ENCODE data around the gene ACTL6B. TPM values are rescaled to one million over a fixed set of nuclear protein-coding genes. Genes with fewer than 3 reads are reported as not detected.
A peak's percentile ranks its signal among the peaks of the same experiment; 100 is the strongest.

Gene ACTL6B
- total and polyA plus RNA-seq, 2 of the 13 experiments (the other 11 are each of a cell fraction or from before 2014, with no cell fraction given): not detected

GRCh38 chr7:100673942-100674410, 17.7 kb upstream of the ACTL6B start (continued):
- TF ChIP-seq ZNF782 (CRISPR knock-in tag; IDR thresholded peaks at IDR 0.05; ENCODE audit: borderline replicate concordance) (0 out of 2 replicates have a peak, but pooled peaks have one; percentile 6), SAFB2 (CRISPR knock-in tag; IDR thresholded peaks at IDR 0.05; ENCODE audit: borderline replicate concordance, low read depth) (0 out of 2 replicates have a peak, but pooled peaks have one; percentile 3), ZIK1 (CRISPR knock-in tag; IDR thresholded peaks at IDR 0.05; ENCODE audit: borderline replicate concordance, low read depth) (0 out of 2 replicates have a peak, but pooled peaks have one; percentile 4), ZC3H13 (CRISPR knock-in tag; IDR thresholded peaks at IDR 0.05) (0 out of 2 replicates have a peak, but pooled peaks have one; percentile 43), PHF8 (CRISPR knock-in tag; IDR thresholded peaks at IDR 0.05) (peak; percentile 26; the same call in 1 of the 2 replicates), FOXA3 (CRISPR knock-in tag; IDR thresholded peaks at IDR 0.05) (no peak), MTERF4 (CRISPR knock-in tag; IDR thresholded peaks at IDR 0.05) (no peak), ZNF891 (CRISPR knock-in tag; IDR thresholded peaks at IDR 0.05) (peak; percentile 12; the same call in 1 of the 2 replicates), ZFY (CRISPR knock-in tag; IDR thresholded peaks at IDR 0.05) (no peak), BATF2 (CRISPR knock-in tag; IDR thresholded peaks at IDR 0.05) (0 out of 2 replicates have a peak, but pooled peaks have one; percentile 59), ZBTB40 (IDR thresholded peaks at IDR 0.05) (no peak), ZBTB40 (CRISPR knock-in tag; IDR thresholded peaks at IDR 0.05) (peak; percentile 6; the same call in 1 of the 2 replicates), ZC3H4 (CRISPR knock-in tag; IDR thresholded peaks at IDR 0.05; ENCODE audit: borderline replicate concordance) (no peak), GFI1 (CRISPR knock-in tag; IDR thresholded peaks at IDR 0.05; ENCODE audit: borderline replicate concordance) (0 out of 2 replicates have a peak, but pooled peaks have one; percentile 5), SKIL (CRISPR knock-in tag; IDR thresholded peaks at IDR 0.05; ENCODE audit: borderline replicate concordance) (0 out of 2 replicates have a peak, but pooled peaks have one; percentile 3), ZNF263 (CRISPR knock-in tag; IDR thresholded peaks at IDR 0.05) (peak; percentile 52; the same call in 1 of the 2 replicates), NCOR1 (IDR thresholded peaks at IDR 0.05; ENCODE audit: borderline replicate concordance, low read length) (no peak)
